HepG2 (cell line): ENCODE measurements around the gene LAMTOR1. TPM values are rescaled to one million over a fixed set of nuclear protein-coding genes. Genes with fewer than 3 reads are reported as not detected.

Experiments
- BCL6 ChIP-seq: IDR thresholded peaks from 2 replicates; pipeline ENCODE4 v1.6.1; 2016; ENCODE audit warnings: missing genetic modification reagents, missing compliant biosample characterization
- CBX1 ChIP-seq: IDR thresholded peaks from one replicate; pipeline ENCODE4 v1.6.1; 2016; ENCODE audit warnings: antibody characterized with exemption, low read depth
- DPF2 ChIP-seq: sonication (generic); formaldehyde crosslinking; IDR thresholded peaks from 2 replicates; pipeline ENCODE4 v1.4.0; 2020; ENCODE audit warnings: mild to moderate bottlenecking, low read depth, missing genetic modification reagents, borderline replicate concordance
- EHMT2 ChIP-seq: fragments of 200-600 bp; sonication (generic); IDR thresholded peaks from 2 replicates; pipeline ENCODE4 v1.7.0; 2017; ENCODE audit warnings: antibody characterized with exemption, low read depth, low read length, borderline replicate concordance
- ELK4 ChIP-seq: sonication (generic); formaldehyde crosslinking; IDR thresholded peaks from 2 replicates; pipeline ENCODE4 v1.9.0; 2021; ENCODE audit warnings: missing genetic modification reagents, borderline replicate concordance
- FOXK1 ChIP-seq: sonication (generic); formaldehyde crosslinking; IDR thresholded peaks from 2 replicates; pipeline ENCODE4 v1.4.0; 2020; ENCODE audit warnings: low read depth, missing genetic modification reagents, borderline replicate concordance
- FOXO1 ChIP-seq: sonication (generic); formaldehyde crosslinking; IDR thresholded peaks from 2 replicates; pipeline ENCODE4 v1.4.0; 2020; ENCODE audit warnings: missing genetic modification reagents
- MTA3 ChIP-seq: sonication (generic); formaldehyde crosslinking; IDR thresholded peaks from 2 replicates; pipeline ENCODE4 v1.4.0; 2020; ENCODE audit warnings: missing genetic modification reagents
- NR3C1 ChIP-seq: sonication (generic); formaldehyde crosslinking; IDR thresholded peaks from 2 replicates; pipeline ENCODE4 v1.4.0; 2020; ENCODE audit warnings: missing genetic modification reagents
- PHF8 ChIP-seq: sonication (generic); formaldehyde crosslinking; IDR thresholded peaks from 2 replicates; pipeline ENCODE4 v1.5.0; 2020; ENCODE audit warnings: missing genetic modification reagents
- POLR2A ChIP-seq, 2 experiments: IDR thresholded peaks; 2 replicates each; pipeline ENCODE4 v1.6.1; 2011; ENCODE audit warnings: low read depth in 2 of 2, low read length in 2 of 2, mild to moderate bottlenecking in 1 of 2, moderate library complexity in 1 of 2; ENCODE audit not compliant: insufficient read depth in 1 of 2
- RXRB ChIP-seq: IDR thresholded peaks from 2 replicates; pipeline ENCODE4 v1.6.1; 2016; ENCODE audit warnings: borderline replicate concordance, missing genetic modification reagents, missing compliant biosample characterization
- SMC3 ChIP-seq: IDR thresholded peaks from 2 replicates; pipeline ENCODE4 v1.6.1; 2011; ENCODE audit warnings: low read length, improper control_type of control experiment
- TBX2 ChIP-seq: sonication (generic); formaldehyde crosslinking; IDR thresholded peaks from 2 replicates; pipeline ENCODE4 v1.5.0; 2020; ENCODE audit warnings: missing genetic modification reagents, mild to moderate bottlenecking, borderline replicate concordance
- TBX3 ChIP-seq: fragments of 450-650 bp; IDR thresholded peaks from 2 replicates; pipeline ENCODE4 v1.6.1; 2017; ENCODE audit warnings: antibody characterized with exemption, mild to moderate bottlenecking, inconsistent platforms, borderline replicate concordance
- USF2 ChIP-seq, 2 experiments: sonication (generic) in 1 of 2; formaldehyde crosslinking in 1 of 2; IDR thresholded peaks; 2 replicates each; pipeline versions ENCODE4 v1.5.1 to v1.6.1; 2011 to 2020; ENCODE audit warnings: borderline replicate concordance in 1 of 2, low read depth in 1 of 2, low read length in 1 of 2, mild to moderate bottlenecking in 1 of 2, missing genetic modification reagents in 1 of 2, moderate library complexity in 1 of 2
- ZNF12 ChIP-seq: sonication (generic); formaldehyde crosslinking; IDR thresholded peaks from 2 replicates; pipeline ENCODE4 v1.5.0; 2020; ENCODE audit warnings: missing genetic modification reagents
- ZNF614 ChIP-seq: IDR thresholded peaks from 2 replicates; pipeline ENCODE4 v1.6.1; 2018; ENCODE audit warnings: missing biosample characterization, missing genetic modification reagents, inconsistent platforms, borderline replicate concordance
- ZNF766 ChIP-seq: sonication (generic); formaldehyde crosslinking; IDR thresholded peaks from 2 replicates; pipeline ENCODE4 v1.5.0; 2020; ENCODE audit warnings: missing genetic modification reagents, borderline replicate concordance
- ZSCAN31 ChIP-seq: sonication (generic); formaldehyde crosslinking; IDR thresholded peaks from 2 replicates; pipeline ENCODE4 v1.5.0; 2020; ENCODE audit warnings: low read depth, mild to moderate bottlenecking, missing genetic modification reagents
- polyA plus RNA-seq, 8 experiments: library from polyadenylated mRNA; depleted of rRNA in 3 of 8; stranded (reverse) in 7 of 8; unstranded in 1 of 8; fragments of >200 nt; fragmentation: Illumina TruSeq in 4 of 8; extraction: Trizol in 4 of 8; gene quantifications; 2 replicates each; pipeline versions ENCODE4 v1.2.1 to v1.2.3, GENCODE V29; 2011 to 2016; ENCODE audit warnings: low read depth in 4 of 8, missing spikeins in 1 of 8, mixed read lengths in 1 of 8; ENCODE audit not compliant: insufficient read depth in 1 of 8
- total RNA-seq, 5 experiments: library from RNA; depleted of rRNA; stranded (reverse); fragments of >200 nt; fragmentation: Illumina TruSeq; extraction: Trizol; gene quantifications; 2 replicates each; pipeline ENCODE4 v1.2.3, GENCODE V29; 2016; ENCODE audit warnings: low read depth in 1 of 5
- TF ChIP-seq, protein P1 (sequence below): sonication (generic); formaldehyde crosslinking; IDR thresholded peaks from 2 replicates; pipeline ENCODE4 v1.5.1; 2020; ENCODE audit warnings: mild to moderate bottlenecking, missing genetic modification reagents, moderate library complexity
- TF ChIP-seq, protein P2 (sequence below): fragments of 450-650 bp; IDR thresholded peaks from 2 replicates; pipeline ENCODE4 v1.6.1; 2017; ENCODE audit warnings: mild to moderate bottlenecking

Gene LAMTOR1
- total and polyA plus RNA-seq, 2 of the 13 experiments (the other 11 are each of a cell fraction or from before 2014, with no cell fraction given): 60.4 to 66.0 TPM

GRCh38 chr11:72112143-72112977 is 9.3 kb upstream of the LAMTOR1 start, which contains the start of gene ANAPC15 (continued):
- TF ChIP-seq, protein P1, sequence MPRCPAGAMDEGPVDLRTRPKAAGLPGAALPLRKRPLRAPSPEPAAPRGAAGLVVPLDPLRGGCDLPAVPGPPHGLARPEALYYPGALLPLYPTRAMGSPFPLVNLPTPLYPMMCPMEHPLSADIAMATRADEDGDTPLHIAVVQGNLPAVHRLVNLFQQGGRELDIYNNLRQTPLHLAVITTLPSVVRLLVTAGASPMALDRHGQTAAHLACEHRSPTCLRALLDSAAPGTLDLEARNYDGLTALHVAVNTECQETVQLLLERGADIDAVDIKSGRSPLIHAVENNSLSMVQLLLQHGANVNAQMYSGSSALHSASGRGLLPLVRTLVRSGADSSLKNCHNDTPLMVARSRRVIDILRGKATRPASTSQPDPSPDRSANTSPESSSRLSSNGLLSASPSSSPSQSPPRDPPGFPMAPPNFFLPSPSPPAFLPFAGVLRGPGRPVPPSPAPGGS (CRISPR knock-in tag): no peak
- no peak for TF ChIP-seq ELK4 (CRISPR knock-in tag)
- peak; percentile 76 for TF ChIP-seq FOXO1 (CRISPR knock-in tag)
- TF ChIP-seq TBX2: peak; percentile 26; the same call in 1 of the 2 replicates
- TF ChIP-seq ZNF614: peak; percentile 55; the same call in 1 of the 2 replicates
- no peak; the same call in 1 of the 2 replicates for TF ChIP-seq SMC3
- TF ChIP-seq MTA3 (CRISPR knock-in tag): no peak
- TF ChIP-seq USF2 (IDR thresholded peaks at IDR 0.05; ENCODE audit: low read depth, low read length): no peak; the same call in 1 of the 2 replicates
- peak; percentile 66; the same call in 1 of the 2 replicates for TF ChIP-seq USF2 (CRISPR knock-in tag; IDR thresholded peaks at IDR 0.05; ENCODE audit: borderline replicate concordance)
- no peak; the same call in 1 of the 2 replicates for TF ChIP-seq EHMT2
- peak; percentile 32; the same call in 1 of the 2 replicates for TF ChIP-seq TBX3
- TF ChIP-seq ZNF12 (CRISPR knock-in tag): no peak
- peak; percentile 17; the same call in 1 of the 2 replicates for TF ChIP-seq BCL6 (CRISPR knock-in tag)
- TF ChIP-seq, protein P2, sequence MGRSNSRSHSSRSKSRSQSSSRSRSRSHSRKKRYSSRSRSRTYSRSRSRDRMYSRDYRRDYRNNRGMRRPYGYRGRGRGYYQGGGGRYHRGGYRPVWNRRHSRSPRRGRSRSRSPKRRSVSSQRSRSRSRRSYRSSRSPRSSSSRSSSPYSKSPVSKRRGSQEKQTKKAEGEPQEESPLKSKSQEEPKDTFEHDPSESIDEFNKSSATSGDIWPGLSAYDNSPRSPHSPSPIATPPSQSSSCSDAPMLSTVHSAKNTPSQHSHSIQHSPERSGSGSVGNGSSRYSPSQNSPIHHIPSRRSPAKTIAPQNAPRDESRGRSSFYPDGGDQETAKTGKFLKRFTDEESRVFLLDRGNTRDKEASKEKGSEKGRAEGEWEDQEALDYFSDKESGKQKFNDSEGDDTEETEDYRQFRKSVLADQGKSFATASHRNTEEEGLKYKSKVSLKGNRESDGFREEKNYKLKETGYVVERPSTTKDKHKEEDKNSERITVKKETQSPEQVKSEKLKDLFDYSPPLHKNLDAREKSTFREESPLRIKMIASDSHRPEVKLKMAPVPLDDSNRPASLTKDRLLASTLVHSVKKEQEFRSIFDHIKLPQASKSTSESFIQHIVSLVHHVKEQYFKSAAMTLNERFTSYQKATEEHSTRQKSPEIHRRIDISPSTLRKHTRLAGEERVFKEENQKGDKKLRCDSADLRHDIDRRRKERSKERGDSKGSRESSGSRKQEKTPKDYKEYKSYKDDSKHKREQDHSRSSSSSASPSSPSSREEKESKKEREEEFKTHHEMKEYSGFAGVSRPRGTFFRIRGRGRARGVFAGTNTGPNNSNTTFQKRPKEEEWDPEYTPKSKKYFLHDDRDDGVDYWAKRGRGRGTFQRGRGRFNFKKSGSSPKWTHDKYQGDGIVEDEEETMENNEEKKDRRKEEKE: no peak
- TF ChIP-seq NR3C1 (CRISPR knock-in tag): no peak
- peak; percentile 88 to 98 for TF ChIP-seq POLR2A (IDR thresholded peaks at IDR 0.05; ENCODE audit: insufficient read depth in 1 of 2, low read depth in 2 of 2, low read length in 2 of 2)
- TF ChIP-seq DPF2 (CRISPR knock-in tag): no peak
- peak; percentile 86 for TF ChIP-seq PHF8 (CRISPR knock-in tag)
- no peak for TF ChIP-seq CBX1
- peak; percentile 51; the same call in 1 of the 2 replicates for TF ChIP-seq RXRB (CRISPR knock-in tag)
- TF ChIP-seq ZSCAN31: peak; percentile 39; the same call in 1 of the 2 replicates
- TF ChIP-seq ZNF766 (CRISPR knock-in tag): no peak
- TF ChIP-seq FOXK1: peak; percentile 76; the same call in 1 of the 2 replicates
